ENCODE data around the gene OVCA2.

The OVCA2 gene

GRCh38 chr17:2015314-2015713, 26.5 kb upstream of the OVCA2 start:
- DNase-seq: no peak

- DNase-seq: no peak
These were observed 25.3 kb upstream of the OVCA2 start for GRCh38 chr17:2016494-2016893.

GRCh38 chr17:2017274-2017941, 24.4 kb upstream of the OVCA2 start:
- DNase-seq: no peak

- no peak for DNase-seq
These were observed 22.9 kb upstream of the OVCA2 start for GRCh38 chr17:2018716-2019510.

GRCh38 chr17:2019723-2020122, 22.1 kb upstream of the OVCA2 start:
- no peak for DNase-seq

- DNase-seq: peak; percentile 70
These were observed 21.1 kb upstream of the OVCA2 start for GRCh38 chr17:2020721-2021120.

- peak; percentile 74 for DNase-seq
These were observed 19.1 kb upstream of the OVCA2 start for GRCh38 chr17:2022647-2023240.

GRCh38 chr17:2023256-2023655, 18.6 kb upstream of the OVCA2 start:
- no peak for DNase-seq

- peak; percentile 80 for DNase-seq
These were observed 17.9 kb upstream of the OVCA2 start for GRCh38 chr17:2023692-2024571.

- DNase-seq: no peak
These were observed 17.1 kb upstream of the OVCA2 start for GRCh38 chr17:2024572-2025219.

- DNase-seq: peak; percentile 66
These were observed 16.6 kb upstream of the OVCA2 start, which contains the start of gene RTN4RL1 for GRCh38 chr17:2025220-2025621. Gene RTN4RL1 (minus strand): TSS chr17:2025334. CDS start chr17:2024865, 469 bp downstream.

- DNase-seq: peak; percentile 47
These were observed 16.1 kb upstream of the OVCA2 start for GRCh38 chr17:2025622-2026309.

- DNase-seq: no peak
These were observed 14.1 kb upstream of the OVCA2 start for GRCh38 chr17:2027528-2028233.

- no peak for DNase-seq
These were observed 13.6 kb upstream of the OVCA2 start for GRCh38 chr17:2028234-2028614.

GRCh38 chr17:2028737-2029136, 13.1 kb upstream of the OVCA2 start:
- no peak for DNase-seq

GRCh38 chr17:2029911-2030778, 11.7 kb upstream of the OVCA2 start, which contains the start of gene DPH1:
Gene DPH1 (plus strand): TSS chr17:2030153. CDS start chr17:2030170, 17 bp downstream.
- DNase-seq: peak; percentile 78

GRCh38 chr17:2030779-2031163, 11.1 kb upstream of the OVCA2 start:
- no peak for DNase-seq

GRCh38 chr17:2033153-2033552, 8.7 kb upstream of the OVCA2 start:
- DNase-seq: no peak

- DNase-seq: no peak
These were observed 7.7 kb upstream of the OVCA2 start for GRCh38 chr17:2034157-2034556.
